ENCODE data around the gene ARL2BP. TPM values are rescaled to one million over a fixed set of nuclear protein-coding genes. Genes with fewer than 3 reads are reported as not detected.
A peak's percentile ranks its signal among the peaks of the same experiment; 100 is the strongest.

Gene ARL2BP
- total and polyA plus RNA-seq, 2 of the 13 experiments (the other 11 are each of a cell fraction or from before 2014, with no cell fraction given) = 64.3 to 67.6 TPM

GRCh38 chr16:57300387-57301125 lies 55.5 kb downstream of the ARL2BP start (continued):
- TF ChIP-seq ESRRA (CRISPR knock-in tag; IDR thresholded peaks at IDR 0.05; ENCODE audit: low read depth) (peak; percentile 88), CENPT (CRISPR knock-in tag; IDR thresholded peaks at IDR 0.05; ENCODE audit: low read depth) (no peak; the same call in 1 of the 2 replicates), HOMEZ (CRISPR knock-in tag; IDR thresholded peaks at IDR 0.05; ENCODE audit: low read depth) (0 out of 2 replicates have a peak, but pooled peaks have one; percentile 51), ZNF264 (CRISPR knock-in tag; IDR thresholded peaks at IDR 0.05) (peak; percentile 54; the same call in 1 of the 2 replicates), TCF7L2 (IDR thresholded peaks at IDR 0.05; ENCODE audit: low read depth, low read length) (no peak), ZNF605 (CRISPR knock-in tag; IDR thresholded peaks at IDR 0.05) (peak; percentile 58; the same call in 1 of the 2 replicates), POGZ (CRISPR knock-in tag; IDR thresholded peaks at IDR 0.05) (peak; percentile 56), XRCC5 (optimal IDR thresholded peaks at IDR 0.05; ENCODE audit: low read length) (no peak), PHB2 (IDR thresholded peaks at IDR 0.05; ENCODE audit: partially characterized antibody) (no peak), AKNA (CRISPR knock-in tag; IDR thresholded peaks at IDR 0.05; ENCODE audit: borderline replicate concordance) (no peak), PPARG (CRISPR knock-in tag; conservative IDR thresholded peaks at IDR 0.05) (peak; percentile 60; the same call in 1 of the 2 replicates), SOX6 (IDR thresholded peaks at IDR 0.05) (no peak), SOX6 (CRISPR knock-in tag; IDR thresholded peaks at IDR 0.05) (peak; percentile 71), NFIC (IDR thresholded peaks at IDR 0.05; ENCODE audit: low read length) (no peak), ZNF24 (IDR thresholded peaks at IDR 0.05) (peak; percentile 100), CERS6 (CRISPR knock-in tag; IDR thresholded peaks at IDR 0.05) (no peak), GMEB1 (CRISPR knock-in tag; IDR thresholded peaks at IDR 0.05; ENCODE audit: borderline replicate concordance) (peak; percentile 71; the same call in 1 of the 2 replicates), CCAR2 (optimal IDR thresholded peaks at IDR 0.05; ENCODE audit: low read depth, low read length) (no peak), RXRA (CRISPR knock-in tag; IDR thresholded peaks at IDR 0.05) (peak; percentile 85)
